Kidney (tissue), 14 donors: ENCODE data around the gene ST3GAL6. TPM values are rescaled to one million over a fixed set of nuclear protein-coding genes. Genes with fewer than 3 reads are reported as not detected.

Source experiments
- DNase-seq, 5 donors: peaks; one replicate each; pipeline ENCODE4 v3.0.0-alpha.2; 2013 to 2020
- FAIRE-seq: peaks from 2 replicates; lab custom pipeline; 2012; peaks lifted over from hg19 to GRCh38; lab: Jason Lieb, UNC
- H3K27ac ChIP-seq, 2 donors: one replicate each; pipeline ENCODE4 v1.7.0; 2013; ENCODE audit warnings: low read depth in 2 of 2, low read length in 2 of 2, inconsistent platforms in 1 of 2
- H3K27me3 ChIP-seq: one replicate; pipeline ENCODE4 v1.7.1; 2013; ENCODE audit warnings: low read length, inconsistent platforms; ENCODE audit not compliant: control insufficient read depth, insufficient read depth
- H3K36me3 ChIP-seq, 3 donors: one replicate each; pipeline versions ENCODE4 v1.7.0 to v1.7.1; 2013; ENCODE audit warnings: low read length in 3 of 3, control low read depth in 1 of 3, inconsistent platforms in 1 of 3; ENCODE audit not compliant: insufficient read depth in 3 of 3, control insufficient read depth in 2 of 3
- H3K4me1 ChIP-seq, 3 donors: one replicate each; pipeline versions ENCODE4 v1.7.0 to v1.7.1; 2013; ENCODE audit warnings: low read length in 3 of 3, inconsistent platforms in 1 of 3, low read depth in 1 of 3; ENCODE audit not compliant: control insufficient read depth in 2 of 3, insufficient read depth in 2 of 3
- H3K4me3 ChIP-seq, 3 donors: one replicate each; pipeline versions ENCODE4 v1.7.0 to v1.8.1; 2013; ENCODE audit warnings: low read length in 3 of 3, control low read depth in 1 of 3, inconsistent platforms in 1 of 3
- H3K9ac ChIP-seq, 3 donors: one replicate each; pipeline versions ENCODE4 v1.7.0 to v1.7.1; 2013; ENCODE audit warnings: low read length in 3 of 3, control low read depth in 1 of 3, inconsistent platforms in 1 of 3
- H3K9me3 ChIP-seq, 3 donors: one replicate each; pipeline versions ENCODE4 v1.7.0 to v1.7.1; 2013; ENCODE audit warnings: low read length in 3 of 3, control low read depth in 1 of 3, inconsistent platforms in 1 of 3; ENCODE audit not compliant: control insufficient read depth in 2 of 3, insufficient read depth in 1 of 3
- CTCF ChIP-seq: IDR thresholded peaks from 3 replicates; pipeline ENCODE4 v1.5.1; 2012; ENCODE audit warnings: mild to moderate bottlenecking, moderate library complexity, borderline replicate concordance; ENCODE audit not compliant: insufficient read depth; ENCODE audit errors: extremely low read depth
- intact Hi-C: fragments of 100-400 bp; cut with DNase I; formaldehyde crosslinking; loops from one replicate; pipeline ENCODE4 v1.11.1; 2022
- polyA plus RNA-seq: library from polyadenylated mRNA; stranded (reverse); fragments of 350-450 nt; fragmentation: Illumina TruSeq; extraction: RNeasy Lipid Tissue Mini Kit (QIAGEN cat#74804); gene quantifications from one replicate; pipeline ENCODE4 v1.2.3, GENCODE V29; 2014; ENCODE audit warnings: low read depth, low replicate concordance; ENCODE audit not compliant: insufficient read depth
- total RNA-seq: library from RNA; stranded (reverse); fragmentation: NEBNext Ultra II Directional; extraction: Animal tissue kit (Norgen Biotek cat#: 25700); gene quantifications from one replicate; pipeline ENCODE4 v1.2.1, GENCODE V29; 2021
- donor health status: control.
- donor health status: control.
- donor health status: control.
- donor health status: control.
- donor health status: control.
- donor health status: DM: yes; HTN: yes; CAD: no.
- donor health status: Normal renal cell carcinoma (clear cell type).

Gene ST3GAL6
- total and polyA plus RNA-seq, 2 donors from 2014 or later = 10.7 to 20.8 TPM

- intact Hi-C loops = no loop called here
- H3K4me3 ChIP-seq = no peak overlapping the region
- H3K27me3 ChIP-seq = no peaks in the 10 kb centered on the region
- H3K9ac ChIP-seq = no peak overlapping the region
- FAIRE-seq (no peak), DNase-seq (no peak)
- TF ChIP-seq CTCF = no peak
- no peak overlapping the region for H3K27ac ChIP-seq
- no peaks in the 10 kb centered on the region for H3K9me3 ChIP-seq
- H3K36me3 ChIP-seq = no peaks in the 10 kb centered on the region
- no peaks in the 10 kb centered on the region for H3K4me1 ChIP-seq
Measured at GRCh38 chr3:98730886-98731537, 32.1 kb upstream of the ST3GAL6 start.

GRCh38 chr3:98731720-98732285, 31.3 kb upstream of the ST3GAL6 start:
- intact Hi-C loops = no loop called here
- Histone ChIP-seq H3K27ac (peak overlapping the region; percentile 66 to 89), H3K4me3 (peak overlapping the region; percentile 62 to 95 (median 75)), H3K36me3 (no peaks in the 10 kb centered on the region), H3K9ac (peak overlapping the region; percentile 53 to 89 (median 88)), H3K27me3 (no peaks in the 10 kb centered on the region), H3K9me3 (no peaks in the 10 kb centered on the region), H3K4me1 (no peaks in the 10 kb centered on the region)
- no peak for TF ChIP-seq CTCF
- FAIRE-seq (no peak), DNase-seq (peak in 2 of 5 donors; percentile 45 to 48)

GRCh38 chr3:98732286-98733052, 30.7 kb upstream of the ST3GAL6 start:
- intact Hi-C loops = no loop called here
- Histone ChIP-seq H3K4me1 (no peaks in the 10 kb centered on the region), H3K27ac (peak overlapping the region; percentile 66 to 89), H3K27me3 (no peaks in the 10 kb centered on the region), H3K9me3 (no peaks in the 10 kb centered on the region), H3K4me3 (peak overlapping the region; percentile 75 to 95 (median 89)), H3K36me3 (no peaks in the 10 kb centered on the region), H3K9ac (peak overlapping the region; percentile 53 to 89 (median 88))
- peak; percentile 67 to 84 (median 76) for DNase-seq
- no peak for TF ChIP-seq CTCF
- FAIRE-seq = no peak
